Endothelial cell of umbilical vein (primary cell): ENCODE results near the gene SPATS2L. TPM values are rescaled to one million over a fixed set of nuclear protein-coding genes. Genes with fewer than 3 reads are reported as not detected.

Source experiments
- BruUV-seq: library from RNA; stranded (reverse); fragments of 400-500 nt; replicated peaks from 2 replicates; lab custom pipeline; 2021; lab: Mats Ljungman, UMichigan
- CTCF ChIA-PET: fragments of 300-600, 350-600 bp; sonication (Branson Sonifier 250); formaldehyde crosslinking; loops from one replicate; lab custom pipeline; 2021; ENCODE audit warnings: antibody characterized with exemption, inconsistent platforms; lab: Charles Lee
- POLR2A ChIA-PET: fragments of 300-600, 350-600 bp; sonication (Branson Sonifier 250); formaldehyde crosslinking; loops from one replicate; lab custom pipeline; 2021; ENCODE audit warnings: antibody characterized with exemption, inconsistent platforms; lab: Charles Lee
- DNase-seq: peaks from one replicate; pipeline ENCODE4 v3.0.0-alpha.2; 2011; ENCODE audit warnings: low read depth, low spot score
- FAIRE-seq: peaks from 2 replicates; lab custom pipeline; 2011; peaks lifted over from hg19 to GRCh38; lab: Jason Lieb, UNC
- H2AFZ ChIP-seq: 2 replicates; pipeline ENCODE4 v1.6.0; 2012; ENCODE audit warnings: low read depth, low read length, control low read depth, inconsistent platforms
- H3K27ac ChIP-seq: 2 replicates; pipeline ENCODE4 v1.5.1; 2011; ENCODE audit warnings: low read depth, mild to moderate bottlenecking, control low read depth, low read length, moderate library complexity; ENCODE audit not compliant: insufficient read depth
- H3K27me3 ChIP-seq, 2 experiments: 2 replicates each; pipeline versions ENCODE4 v1.6.0 to v1.6.1; 2011; ENCODE audit warnings: low read length in 2 of 2, mixed read lengths in 1 of 2; ENCODE audit not compliant: control insufficient read depth in 2 of 2, insufficient read depth in 2 of 2
- H3K36me3 ChIP-seq, 2 experiments: 2 replicates in 1 of 2; 3 replicates in 1 of 2; pipeline ENCODE4 v1.5.1; 2011; ENCODE audit warnings: low read length in 2 of 2, mild to moderate bottlenecking in 1 of 2, moderate library complexity in 1 of 2; ENCODE audit not compliant: control insufficient read depth in 2 of 2, insufficient read depth in 2 of 2; ENCODE audit errors: extremely low read depth in 1 of 2
- H3K4me1 ChIP-seq: 3 replicates; pipeline ENCODE4 v1.5.1; 2011; ENCODE audit warnings: mild to moderate bottlenecking, low read length; ENCODE audit not compliant: control insufficient read depth, insufficient read depth; ENCODE audit errors: extremely low read depth
- H3K4me2 ChIP-seq: 2 replicates; pipeline ENCODE4 v1.6.1; 2011; ENCODE audit warnings: low read length, control low read depth, mixed read lengths; ENCODE audit not compliant: insufficient read depth
- H3K4me3 ChIP-seq, 3 experiments: fragments of 200-600 bp in 1 of 3; sonication (generic), shearing (Covaris generic) in 1 of 3; replicated peaks in 1 of 3; 2 replicates each; pipeline ENCODE4 v1.5.1; 2011 to 2016; ENCODE audit warnings: control low read depth in 3 of 3, low read length in 3 of 3, mild to moderate bottlenecking in 2 of 3, inconsistent platforms in 1 of 3, low read depth in 1 of 3, moderate library complexity in 1 of 3; ENCODE audit not compliant: insufficient read depth in 1 of 3
- H3K79me2 ChIP-seq: 2 replicates; pipeline ENCODE4 v1.6.0; 2012; ENCODE audit warnings: low read length, inconsistent platforms; ENCODE audit not compliant: control insufficient read depth, insufficient read depth
- H3K9ac ChIP-seq: replicated peaks from 2 replicates; pipeline ENCODE3; 2011; ENCODE audit warnings: low read length, control low read depth; ENCODE audit not compliant: insufficient read depth; ENCODE audit errors: extremely low read depth
- H3K9me1 ChIP-seq: replicated peaks from 3 replicates; pipeline ENCODE4 v1.6.0; 2011; ENCODE audit warnings: mild to moderate bottlenecking, low read length; ENCODE audit not compliant: control insufficient read depth, insufficient read depth; ENCODE audit errors: extremely low read depth
- H3K9me3 ChIP-seq: replicated peaks from 2 replicates; pipeline ENCODE4 v1.5.1; 2012; ENCODE audit warnings: low read length, inconsistent platforms; ENCODE audit not compliant: control insufficient read depth, insufficient read depth
- H4K20me1 ChIP-seq: replicated peaks from 2 replicates; pipeline ENCODE3; 2011; ENCODE audit warnings: mild to moderate bottlenecking, low read length; ENCODE audit not compliant: control insufficient read depth, insufficient read depth; ENCODE audit errors: extremely low read depth
- CTCF ChIP-seq, 2 donors: IDR thresholded peaks; 1 replicate in 1 of 2; 2 replicates in 1 of 2; pipeline ENCODE4 v1.5.1; 2011; ENCODE audit warnings: low read length in 2 of 2, mild to moderate bottlenecking in 2 of 2, moderate library complexity in 2 of 2, control low read depth in 1 of 2, inconsistent platforms in 1 of 2, low read depth in 1 of 2; ENCODE audit not compliant: insufficient read depth in 1 of 2; ENCODE audit errors: extremely low read depth in 1 of 2
- GATA2 ChIP-seq: IDR thresholded peaks from 2 replicates; pipeline ENCODE4 v1.7.0; 2011; ENCODE audit warnings: low read depth, mild to moderate bottlenecking, moderate library complexity, mixed read lengths, low read length; ENCODE audit not compliant: insufficient read length, insufficient read depth
- MAX ChIP-seq: IDR thresholded peaks from 2 replicates; pipeline ENCODE4 v1.6.1; 2011; ENCODE audit not compliant: insufficient read depth, insufficient read length
- MYC ChIP-seq: IDR thresholded peaks from one replicate; pipeline ENCODE4 v1.6.1; 2011; ENCODE audit warnings: mild to moderate bottlenecking, low read depth, low read length
- POLR2AphosphoS5 ChIP-seq: IDR thresholded peaks from 2 replicates; pipeline ENCODE4 v1.6.1; 2012; ENCODE audit warnings: low read depth, mild to moderate bottlenecking, control low read depth, low read length, moderate library complexity; ENCODE audit not compliant: insufficient read depth
- dilution Hi-C: fragments of 300-500 bp; cut with MboI; formaldehyde crosslinking; loops from one replicate; pipeline ENCODE4 v1.15.0; 2019; ENCODE audit warnings: low sequenced_read_pairs; ENCODE audit not compliant: extremely low pct_ligation_motif_present
- intact Hi-C: fragments of 100-400 bp; cut with micrococcal nuclease; formaldehyde crosslinking; loops from one replicate; pipeline ENCODE4 v1.10.0; 2022
- polyA plus RNA-seq, 4 experiments: library from polyadenylated mRNA; depleted of rRNA in 3 of 4; stranded (reverse) in 3 of 4; unstranded in 1 of 4; fragments of >200 nt; gene quantifications; 2 replicates each; pipeline versions ENCODE4 v1.2.1 to v1.2.3, GENCODE V29; 2011 to 2012; ENCODE audit warnings: missing spikeins in 1 of 4
- total RNA-seq: library from RNA; stranded (reverse); gene quantifications from 2 replicates; pipeline ENCODE4 v1.2.3, GENCODE V29; 2021

Gene SPATS2L
- total and polyA plus RNA-seq, 2 donors (not counting 3 experiments of a cell fraction or from before 2014, with no cell fraction given) = 29.1 to 72.9 TPM

- H3K27ac ChIP-seq = no peak overlapping the region
- ChIA-PET POLR2A (no interaction called here), CTCF (interaction anchor here (0.8 to 1.8 kb wide), 4 partner anchors 15 to 160 kb away, joined by 3 to 6 read pairs (median 4); no protein-coding TSS in a partner anchor)
- no TSS peak for BruUV-seq
- H3K79me2 ChIP-seq = peaks cover 89% of the 10 kb centered on the region
- H3K4me3 ChIP-seq = no peak overlapping the region
- no peak for TF ChIP-seq MAX
- TF ChIP-seq MYC = no peak
- TF ChIP-seq POLR2AphosphoS5 = no peak
- no peak for TF ChIP-seq GATA2
- no peak for TF ChIP-seq CTCF (IDR thresholded peaks at IDR 0.05; ENCODE audit: extremely low read depth in 1 of 2, insufficient read depth in 1 of 2, low read depth in 1 of 2, low read length in 2 of 2)
- H3K9me1 ChIP-seq = no peaks in the 10 kb centered on the region
- H3K36me3 ChIP-seq = no peaks in the 10 kb centered on the region
- intact Hi-C loops (no loop called here), dilution Hi-C loops (no loop called here)
- H3K4me2 ChIP-seq = no peak overlapping the region
- peaks cover 2% of the 10 kb centered on the region for H4K20me1 ChIP-seq
- FAIRE-seq (no peak), DNase-seq (no peak)
- H3K4me1 ChIP-seq = peaks cover 10% of the 10 kb centered on the region
- H2AFZ ChIP-seq = no peak overlapping the region
- no peak overlapping the region for H3K9ac ChIP-seq
- H3K9me3 ChIP-seq = no peaks in the 10 kb centered on the region
- H3K27me3 ChIP-seq = no peaks in the 10 kb centered on the region
Observed at GRCh38 chr2:200320991-200321390, 14.5 kb downstream of the SPATS2L start.
